Fibroblast of lung (primary cell): ENCODE data around the gene DNAJB2. TPM values are rescaled to one million over a fixed set of nuclear protein-coding genes. Genes with fewer than 3 reads are reported as not detected.

Experiments used
- DNase-seq, 2 donors: peaks; one replicate each; pipeline versions ENCODE4 v3.0.0 to v3.0.0-alpha.2; 2010; ENCODE audit warnings: low read depth in 2 of 2
- H2AFZ ChIP-seq: 2 replicates; pipeline ENCODE4 v1.5.1; 2012; ENCODE audit warnings: low read length, control low read depth, inconsistent platforms
- H3K27ac ChIP-seq: 2 replicates; pipeline ENCODE4 v1.5.1; 2011; ENCODE audit warnings: low read length, control low read depth; ENCODE audit not compliant: insufficient read depth
- H3K27me3 ChIP-seq: 2 replicates; pipeline ENCODE4 v1.5.1; 2011; ENCODE audit warnings: mild to moderate bottlenecking, low read length; ENCODE audit not compliant: control insufficient read depth, insufficient read depth
- H3K36me3 ChIP-seq: 2 replicates; pipeline ENCODE4 v1.5.1; 2011; ENCODE audit warnings: low read length; ENCODE audit not compliant: control insufficient read depth, insufficient read depth
- H3K4me1 ChIP-seq: 2 replicates; pipeline ENCODE4 v1.5.1; 2011; ENCODE audit warnings: low read length; ENCODE audit not compliant: control insufficient read depth, insufficient read depth; ENCODE audit errors: extremely low read depth
- H3K4me2 ChIP-seq: 2 replicates; pipeline ENCODE4 v1.5.1; 2011; ENCODE audit warnings: low read length, control low read depth; ENCODE audit not compliant: insufficient read depth; ENCODE audit errors: extremely low read depth
- H3K4me3 ChIP-seq, 4 experiments: fragments of 200-600 bp in 1 of 4; sonication (generic) in 1 of 4; replicated peaks in 1 of 4; 2 replicates each; pipeline ENCODE4 v1.5.1; 2011 to 2016; ENCODE audit warnings: low read length in 4 of 4, low read depth in 3 of 4, mild to moderate bottlenecking in 3 of 4, control low read depth in 2 of 4, inconsistent platforms in 1 of 4, mixed read lengths in 1 of 4; ENCODE audit not compliant: insufficient read depth in 1 of 4; ENCODE audit errors: control extremely low read depth in 1 of 4
- H3K79me2 ChIP-seq: 2 replicates; pipeline ENCODE4 v1.5.1; 2012; ENCODE audit warnings: mild to moderate bottlenecking, low read length, inconsistent platforms; ENCODE audit not compliant: control insufficient read depth, insufficient read depth
- H3K9ac ChIP-seq: 2 replicates; pipeline ENCODE4 v1.5.1; 2011; ENCODE audit warnings: mild to moderate bottlenecking, low read length, control low read depth; ENCODE audit not compliant: insufficient read depth
- H3K9me3 ChIP-seq: 2 replicates; pipeline ENCODE4 v1.5.1; 2012; ENCODE audit warnings: low read depth, low read length; ENCODE audit not compliant: control insufficient read depth, insufficient read depth
- H4K20me1 ChIP-seq: 2 replicates; pipeline ENCODE4 v1.5.1; 2011; ENCODE audit warnings: low read length; ENCODE audit not compliant: control insufficient read depth, insufficient read depth; ENCODE audit errors: extremely low read depth
- CTCF ChIP-seq, 2 donors: IDR thresholded peaks in 1 of 2; conservative IDR thresholded peaks in 1 of 2; 1 replicate in 1 of 2; 2 replicates in 1 of 2; pipeline ENCODE4 v1.5.1; 2011 to 2012; ENCODE audit warnings: low read length in 2 of 2, control low read depth in 1 of 2, inconsistent platforms in 1 of 2, low read depth in 1 of 2, mild to moderate bottlenecking in 1 of 2
- EZH2 ChIP-seq: IDR thresholded peaks from 2 replicates; pipeline ENCODE4 v1.5.1; 2012; ENCODE audit warnings: low read length, control low read depth, mild to moderate bottlenecking; ENCODE audit errors: missing control alignments
- polyA plus RNA-seq, 2 donors: library from polyadenylated mRNA; depleted of rRNA in 1 of 2; stranded (reverse) in 1 of 2; unstranded in 1 of 2; fragments of >200 nt; gene quantifications; 2 replicates each; pipeline ENCODE4 v1.2.1, GENCODE V29; 2011 to 2012; ENCODE audit warnings: missing spikeins in 1 of 2
- total RNA-seq: library from RNA; depleted of rRNA; stranded (reverse); fragments of >200 nt; gene quantifications from 2 replicates; pipeline ENCODE4 v1.2.1, GENCODE V29; 2014

Gene DNAJB2
- total and polyA plus RNA-seq, 2 donors (not counting 1 experiment from before 2014, with no cell fraction given) = 29.8 to 81.3 TPM

- Histone ChIP-seq H3K4me1 (peaks cover 8% of the 10 kb centered on the region), H3K36me3 (no peaks in the 10 kb centered on the region), H3K27ac (no peak overlapping the region), H3K9ac (no peak overlapping the region), H3K27me3 (no peaks in the 10 kb centered on the region), H3K4me3 (no peak overlapping the region), H3K4me2 (no peak overlapping the region), H3K9me3 (no peaks in the 10 kb centered on the region), H4K20me1 (no peaks in the 10 kb centered on the region), H3K79me2 (no peaks in the 10 kb centered on the region), H2AFZ (no peak overlapping the region)
- no peak for TF ChIP-seq CTCF (conservative IDR thresholded peaks at IDR 0.05 in 1 of 2, IDR thresholded peaks at IDR 0.05 in 1 of 2; ENCODE audit: low read depth in 1 of 2, low read length in 2 of 2)
- TF ChIP-seq EZH2 = no peak
- no peak for DNase-seq
Observed at GRCh38 chr2:219292616-219293015, 13.4 kb downstream of the DNAJB2 start.

GRCh38 chr2:219293736-219294231, 14.6 kb downstream of the DNAJB2 start:
- H3K27ac ChIP-seq = no peak overlapping the region
- no peaks in the 10 kb centered on the region for H3K36me3 ChIP-seq
- no peak overlapping the region for H3K4me3 ChIP-seq
- peaks cover 8% of the 10 kb centered on the region for H3K4me1 ChIP-seq
- TF ChIP-seq CTCF (conservative IDR thresholded peaks at IDR 0.05 in 1 of 2, IDR thresholded peaks at IDR 0.05 in 1 of 2; ENCODE audit: low read depth in 1 of 2, low read length in 2 of 2) = no peak
- no peak for TF ChIP-seq EZH2
- no peak overlapping the region for H3K4me2 ChIP-seq
- no peaks in the 10 kb centered on the region for H3K9me3 ChIP-seq
- no peaks in the 10 kb centered on the region for H3K27me3 ChIP-seq
- no peaks in the 10 kb centered on the region for H3K79me2 ChIP-seq
- no peak for DNase-seq
- no peaks in the 10 kb centered on the region for H4K20me1 ChIP-seq
- no peak overlapping the region for H3K9ac ChIP-seq
- H2AFZ ChIP-seq = no peak overlapping the region

- H3K4me2 ChIP-seq = peak overlapping the region; percentile 73
- H3K27me3 ChIP-seq = no peaks in the 10 kb centered on the region
- H3K9ac ChIP-seq = peak overlapping the region; percentile 56
- H3K79me2 ChIP-seq = no peaks in the 10 kb centered on the region
- no peaks in the 10 kb centered on the region for H3K9me3 ChIP-seq
- TF ChIP-seq EZH2 (no peak), CTCF (conservative IDR thresholded peaks at IDR 0.05 in 1 of 2, IDR thresholded peaks at IDR 0.05 in 1 of 2; ENCODE audit: low read depth in 1 of 2, low read length in 2 of 2) (peak; percentile 81 to 92)
- H3K27ac ChIP-seq = peak overlapping the region; percentile 19
- DNase-seq = peak; percentile 61 to 77
- no peaks in the 10 kb centered on the region for H4K20me1 ChIP-seq
- peak overlapping the region; percentile 27 to 58 (median 37) for H3K4me3 ChIP-seq
- H3K36me3 ChIP-seq = no peaks in the 10 kb centered on the region
- H2AFZ ChIP-seq = peak overlapping the region; percentile 73
- peaks cover 5% of the 10 kb centered on the region for H3K4me1 ChIP-seq
Observed at GRCh38 chr2:219294356-219295351, 15.5 kb downstream of the DNAJB2 start.
